Testis (tissue), 3 donors: Measurements from ENCODE around the gene CARD14. TPM values are rescaled to one million over a fixed set of nuclear protein-coding genes. Genes with fewer than 3 reads are reported as not detected.

Experiments
- DNase-seq: peaks from one replicate; pipeline ENCODE4 v3.0.0-alpha.2; 2019
- H3K27ac ChIP-seq, 2 donors: fragments of 200-600 bp; sonication (generic); one replicate each; pipeline ENCODE4 v1.5.1; 2019
- H3K27me3 ChIP-seq: fragments of 200-600 bp; sonication (generic); one replicate; pipeline ENCODE4 v1.5.1; 2019
- H3K36me3 ChIP-seq: fragments of 200-600 bp; sonication (generic); one replicate; pipeline ENCODE4 v1.5.1; 2017; ENCODE audit warnings: low read depth; ENCODE audit errors: missing control alignments
- H3K4me1 ChIP-seq: fragments of 200-600 bp; sonication (generic); one replicate; pipeline ENCODE4 v1.5.1; 2019
- H3K4me3 ChIP-seq, 2 donors: fragments of 200-600 bp; sonication (generic); one replicate each; pipeline ENCODE4 v1.5.1; 2017 to 2019
- H3K9me3 ChIP-seq: fragments of 200-600 bp; sonication (generic); one replicate; pipeline ENCODE4 v1.5.1; 2017
- POLR2A ChIP-seq: fragments of 450-650 bp; IDR thresholded peaks from one replicate; pipeline ENCODE4 v1.6.1; 2017; ENCODE audit warnings: antibody characterized with exemption, mild to moderate bottlenecking, moderate library complexity
- WGBS, 2 donors: methylation state at CpG; one replicate each; pipeline ENCODE4 v1.1.5; 2018; 5-methylcytosine and 5-hydroxymethylcytosine counted together
- intact Hi-C: fragments of 100-400 bp; cut with DNase I; formaldehyde crosslinking; loops from one replicate; pipeline ENCODE4 v1.15.1; 2023; ENCODE audit warnings: low total_unique reads
- polyA plus RNA-seq: library from polyadenylated mRNA; stranded (reverse); fragments of 350-450 nt; fragmentation: Illumina TruSeq; extraction: RNeasy Lipid Tissue Mini Kit (QIAGEN cat#74804); gene quantifications from one replicate; pipeline ENCODE4 v1.2.3, GENCODE V29; 2014; ENCODE audit warnings: low read depth, low replicate concordance; ENCODE audit not compliant: insufficient read depth
- total RNA-seq, 2 donors: library from RNA; depleted of rRNA; stranded (reverse); fragments of >200 nt; gene quantifications; one replicate each; pipeline ENCODE4 v1.2.3, GENCODE V29; 2016
- TF ChIP-seq, protein P1 (sequence below), 3 experiments: fragments of 450-650 bp in 2 of 3; fragments of 200-600 bp in 1 of 3; sonication (generic) in 1 of 3; IDR thresholded peaks; one replicate each; pipeline ENCODE4 v1.5.1; 2016 to 2019; ENCODE audit warnings: antibody characterized with exemption in 3 of 3, mild to moderate bottlenecking in 2 of 3, moderate library complexity in 1 of 3

The CARD14 gene
- total and polyA plus RNA-seq, 3 donors from 2014 or later, result 2.1 to 6.1 (median 3.5) TPM

GRCh38 chr17:80209765-80210164 is 39.9 kb downstream of the CARD14 start:
- H3K9me3 ChIP-seq, result no peaks in the 10 kb centered on the region
- no peak overlapping the region for H3K27ac ChIP-seq
- DNase-seq, result no peak
- no peaks in the 10 kb centered on the region for H3K36me3 ChIP-seq
- WGBS, 2 donors, result 60 to 87% methylated on average over 5 to 12 of the region's 12 CpGs
- H3K27me3 ChIP-seq, result no peaks in the 10 kb centered on the region
- H3K4me3 ChIP-seq, result no peak overlapping the region
- intact Hi-C loops, result no loop called here
- H3K4me1 ChIP-seq, result no peaks in the 10 kb centered on the region
- no peak for TF ChIP-seq POLR2A
- TF ChIP-seq, protein P1, sequence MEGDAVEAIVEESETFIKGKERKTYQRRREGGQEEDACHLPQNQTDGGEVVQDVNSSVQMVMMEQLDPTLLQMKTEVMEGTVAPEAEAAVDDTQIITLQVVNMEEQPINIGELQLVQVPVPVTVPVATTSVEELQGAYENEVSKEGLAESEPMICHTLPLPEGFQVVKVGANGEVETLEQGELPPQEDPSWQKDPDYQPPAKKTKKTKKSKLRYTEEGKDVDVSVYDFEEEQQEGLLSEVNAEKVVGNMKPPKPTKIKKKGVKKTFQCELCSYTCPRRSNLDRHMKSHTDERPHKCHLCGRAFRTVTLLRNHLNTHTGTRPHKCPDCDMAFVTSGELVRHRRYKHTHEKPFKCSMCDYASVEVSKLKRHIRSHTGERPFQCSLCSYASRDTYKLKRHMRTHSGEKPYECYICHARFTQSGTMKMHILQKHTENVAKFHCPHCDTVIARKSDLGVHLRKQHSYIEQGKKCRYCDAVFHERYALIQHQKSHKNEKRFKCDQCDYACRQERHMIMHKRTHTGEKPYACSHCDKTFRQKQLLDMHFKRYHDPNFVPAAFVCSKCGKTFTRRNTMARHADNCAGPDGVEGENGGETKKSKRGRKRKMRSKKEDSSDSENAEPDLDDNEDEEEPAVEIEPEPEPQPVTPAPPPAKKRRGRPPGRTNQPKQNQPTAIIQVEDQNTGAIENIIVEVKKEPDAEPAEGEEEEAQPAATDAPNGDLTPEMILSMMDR (IDR thresholded peaks at IDR 0.05), result no peak

DNA sequence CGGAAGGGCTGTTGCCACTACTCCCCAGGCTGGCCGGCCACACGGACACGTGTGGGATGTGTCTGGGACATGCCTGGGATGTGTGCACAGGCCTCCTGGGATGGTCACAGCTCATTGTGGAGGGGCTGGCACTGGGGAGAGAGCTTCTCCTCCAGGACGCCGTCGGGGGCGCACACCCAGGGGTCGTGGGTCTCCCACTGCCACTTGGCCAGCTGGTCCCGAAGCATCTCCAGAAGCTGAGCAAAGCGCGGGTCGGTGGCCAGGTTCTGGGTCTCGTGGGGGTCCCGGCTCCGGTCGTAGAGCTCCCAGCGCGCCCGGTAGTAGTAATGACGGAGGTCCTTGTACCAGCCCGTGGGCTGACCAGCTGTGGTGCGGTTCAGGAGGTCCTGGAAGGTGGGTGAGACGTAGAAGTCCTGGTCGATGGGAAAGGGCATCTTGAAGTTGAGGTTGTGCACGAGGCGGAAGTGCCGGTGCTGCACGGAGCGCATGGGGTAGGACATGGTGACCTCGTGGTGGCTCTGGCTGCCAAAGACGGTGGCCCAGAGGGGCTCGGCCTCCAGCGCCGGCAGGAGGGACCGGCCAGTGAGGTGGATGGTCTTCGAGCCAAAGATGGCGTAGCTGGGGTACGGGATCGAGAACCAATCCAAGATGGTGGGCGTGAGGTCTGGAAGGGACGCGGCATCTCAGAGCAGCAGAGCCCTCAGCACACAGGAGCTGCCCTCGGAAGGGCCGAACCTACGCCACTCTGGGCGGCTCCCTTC is 40.7 kb downstream of the CARD14 start:
- WGBS, 2 donors, result 94 to 96% methylated on average over 26 to 47 of the region's 47 CpGs
- H3K36me3 ChIP-seq, result no peaks in the 10 kb centered on the region
- intact Hi-C loops, result no loop called here

DNA sequence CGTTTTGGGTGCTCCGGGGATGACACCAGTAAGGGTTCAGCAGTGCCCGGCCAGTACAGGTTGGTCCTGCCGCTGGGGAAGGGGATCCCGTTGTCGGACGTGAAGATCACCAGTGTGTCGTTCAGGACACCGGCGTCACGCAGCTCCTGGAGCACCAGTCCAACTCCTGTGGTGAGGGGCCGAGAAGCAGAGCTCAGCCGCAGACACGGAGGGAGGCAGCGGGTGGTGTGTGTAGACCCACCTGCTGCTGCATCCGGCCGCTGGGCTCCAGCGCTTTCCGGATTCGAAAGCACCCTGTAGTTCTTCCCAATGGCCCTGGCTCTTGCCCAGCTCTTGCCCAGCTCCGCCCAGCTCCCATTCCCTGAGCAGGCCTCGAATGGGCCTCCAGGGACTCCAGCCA is 42.3 kb downstream of the CARD14 start:
- Histone ChIP-seq H3K27ac (no peak overlapping the region), H3K27me3 (no peaks in the 10 kb centered on the region), H3K9me3 (no peaks in the 10 kb centered on the region), H3K4me3 (no peak overlapping the region), H3K36me3 (no peaks in the 10 kb centered on the region), H3K4me1 (no peaks in the 10 kb centered on the region)
- DNase-seq, result no peak
- TF ChIP-seq, protein P1 (IDR thresholded peaks at IDR 0.05), result no peak
- no peak for TF ChIP-seq POLR2A
- WGBS, 2 donors, result 91 to 94% methylated on average over 11 to 20 of the region's 22 CpGs
- intact Hi-C loops, result no loop called here

More for the DNA sequence above, 40.7 kb downstream of the CARD14 start:
- Histone ChIP-seq H3K27ac (no peak overlapping the region), H3K27me3 (no peaks in the 10 kb centered on the region), H3K4me3 (no peak overlapping the region), H3K4me1 (no peaks in the 10 kb centered on the region), H3K9me3 (no peaks in the 10 kb centered on the region)
- TF ChIP-seq, protein P1 (IDR thresholded peaks at IDR 0.05), result no peak
- no peak for TF ChIP-seq POLR2A
- no peak for DNase-seq

DNA sequence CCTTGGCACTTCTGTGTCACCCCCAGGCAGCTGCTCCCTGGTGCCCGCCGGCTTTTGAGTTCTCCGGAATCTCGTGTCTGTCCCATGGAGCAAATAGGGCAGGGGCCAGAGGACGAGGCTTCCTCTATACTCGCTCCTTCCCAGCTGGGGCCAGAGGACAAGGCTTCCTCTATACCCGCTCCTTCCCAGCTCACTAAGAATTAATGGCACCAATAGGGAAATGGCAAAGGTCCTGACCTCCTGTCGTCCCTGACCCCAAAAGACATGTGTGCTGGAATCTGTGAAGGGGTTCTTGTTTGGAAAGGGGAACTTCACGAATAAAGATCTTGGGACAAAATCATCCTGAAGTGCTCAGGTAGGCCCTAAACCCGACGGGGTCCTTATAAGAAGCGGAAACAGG is 42.7 kb downstream of the CARD14 start:
- no peak overlapping the region for H3K27ac ChIP-seq
- H3K4me1 ChIP-seq, result no peaks in the 10 kb centered on the region
- intact Hi-C loops, result no loop called here
- no peaks in the 10 kb centered on the region for H3K27me3 ChIP-seq
- WGBS, 2 donors, result 91 to 92% methylated on average over 11 to 12 of the region's 12 CpGs
- DNase-seq, result no peak
- no peak overlapping the region for H3K4me3 ChIP-seq
- TF ChIP-seq, protein P1 (IDR thresholded peaks at IDR 0.05), result no peak
- TF ChIP-seq POLR2A, result no peak
- no peaks in the 10 kb centered on the region for H3K36me3 ChIP-seq
- H3K9me3 ChIP-seq, result no peaks in the 10 kb centered on the region
